Measurements from ENCODE around the gene KCNH4.
A peak's percentile ranks its signal among the peaks of the same experiment; 100 is the strongest.

KCNH4 gene

GRCh38 chr17:42180922-42181850, at the start of gene KCNH4:
KCNH4 (minus strand) TSS chr17:42181142; CDS start chr17:42180945, 197 bp downstream.
- Histone ChIP-seq H3K4me1 (ENCODE audit: control insufficient read depth in 1 of 2, insufficient read depth in 1 of 2, low read depth in 1 of 2, low read length in 1 of 2) (peaks cover 41 to 62% of the 10 kb centered on the region in 2 experiments), H3K4me3 (ENCODE audit: low read depth in 1 of 2, low read length in 1 of 2) (peak within 1 kb of the TSS; percentile 1 to 46), H3K9me3 (no peaks in the 10 kb centered on the region), H3K27ac (no peak within 1 kb of the TSS), H3K36me3 (no peaks in the 10 kb centered on the region), H3K27me3 (peaks cover 56% of the 10 kb centered on the region)
- TF ChIP-seq CTCF (IDR thresholded peaks at IDR 0.05) = peak; percentile 36

- no peaks in the 10 kb centered on the region for H3K27me3 ChIP-seq
- no peak for TF ChIP-seq CTCF (IDR thresholded peaks at IDR 0.05)
- no peak overlapping the region for H3K4me3 ChIP-seq (ENCODE audit: low read depth in 1 of 2, low read length in 1 of 2)
- H3K27ac ChIP-seq = peak overlapping the region; percentile 23
- peaks cover 26% of the 10 kb centered on the region in 2 experiments for H3K4me1 ChIP-seq (ENCODE audit: control insufficient read depth in 1 of 2, insufficient read depth in 1 of 2, low read depth in 1 of 2, low read length in 1 of 2)
- peaks cover 63% of the 10 kb centered on the region for H3K36me3 ChIP-seq
- H3K9me3 ChIP-seq = no peaks in the 10 kb centered on the region
Measured at GRCh38 chr17:42230225-42230624, 49.3 kb upstream of the KCNH4 start.

- Histone ChIP-seq H3K36me3 (peaks cover 85% of the 10 kb centered on the region), H3K27ac (peak overlapping the region; percentile 78), H3K4me1 (ENCODE audit: control insufficient read depth in 1 of 2, insufficient read depth in 1 of 2, low read depth in 1 of 2, low read length in 1 of 2) (peaks cover 31% of the 10 kb centered on the region in 2 experiments), H3K4me3 (ENCODE audit: low read depth in 1 of 2, low read length in 1 of 2) (no peak overlapping the region), H3K9me3 (no peaks in the 10 kb centered on the region), H3K27me3 (no peaks in the 10 kb centered on the region)
- no peak for TF ChIP-seq CTCF (IDR thresholded peaks at IDR 0.05)
Measured at GRCh38 chr17:42227849-42228700, 47.1 kb upstream of the KCNH4 start.

GRCh38 chr17:42225646-42226045, 44.7 kb upstream of the KCNH4 start:
- H3K4me3 ChIP-seq (ENCODE audit: low read depth in 1 of 2, low read length in 1 of 2) = no peak overlapping the region
- peak overlapping the region; percentile 72 for H3K27ac ChIP-seq
- TF ChIP-seq CTCF (IDR thresholded peaks at IDR 0.05) = no peak

GRCh38 chr17:42224651-42225050, 43.7 kb upstream of the KCNH4 start:
- H3K4me3 ChIP-seq (ENCODE audit: low read depth in 1 of 2, low read length in 1 of 2) = no peak overlapping the region
- H3K27ac ChIP-seq = peak overlapping the region; percentile 72
- H3K4me1 ChIP-seq (ENCODE audit: control insufficient read depth in 1 of 2, insufficient read depth in 1 of 2, low read depth in 1 of 2, low read length in 1 of 2) = peaks cover 31% of the 10 kb centered on the region in 2 experiments
- peaks cover 98% of the 10 kb centered on the region for H3K36me3 ChIP-seq
- TF ChIP-seq CTCF (IDR thresholded peaks at IDR 0.05) = no peak
- no peaks in the 10 kb centered on the region for H3K9me3 ChIP-seq
- no peaks in the 10 kb centered on the region for H3K27me3 ChIP-seq

More at GRCh38 chr17:42225646-42226045, 44.7 kb upstream of the KCNH4 start:
- H3K4me1 ChIP-seq (ENCODE audit: control insufficient read depth in 1 of 2, insufficient read depth in 1 of 2, low read depth in 1 of 2, low read length in 1 of 2) = peaks cover 31% of the 10 kb centered on the region in 2 experiments
- no peaks in the 10 kb centered on the region for H3K27me3 ChIP-seq
- no peaks in the 10 kb centered on the region for H3K9me3 ChIP-seq
- peaks cover 98% of the 10 kb centered on the region for H3K36me3 ChIP-seq

Measured in neutrophil (primary cell).